Right lobe of liver (tissue), 6 donors: ENCODE measurements around the gene TTC7B. TPM values are rescaled to one million over a fixed set of nuclear protein-coding genes. Genes with fewer than 3 reads are reported as not detected.

Experiments used
- ATAC-seq, 4 donors: fragments of 200-7000 bp; cut with Tn5 transposase; one replicate each; pipeline ENCODE4 v1.9.1; 2020; ENCODE audit warnings: mild to moderate bottlenecking in 4 of 4, moderate library complexity in 4 of 4
- DNase-seq, 3 donors: peaks; one replicate each; pipeline ENCODE4 v3.0.0-alpha.2; 2020
- H3K27ac ChIP-seq, 3 donors: fragments of 200-600 bp; one replicate each; pipeline ENCODE4 v1.8.0; 2022
- H3K27me3 ChIP-seq, 2 donors: fragments of 200-600 bp; one replicate each; pipeline ENCODE4 v1.8.0; 2022
- H3K36me3 ChIP-seq, 4 donors: fragments of 200-600 bp; sonication (generic) in 1 of 4; one replicate each; pipeline versions ENCODE4 v1.5.1 to v1.8.0; 2017 to 2022; ENCODE audit warnings: control low read depth in 1 of 4
- H3K4me1 ChIP-seq, 4 donors: fragments of 200-600 bp; sonication (generic) in 1 of 4; one replicate each; pipeline versions ENCODE4 v1.5.1 to v1.8.0; 2017 to 2022; ENCODE audit warnings: control low read depth in 1 of 4
- H3K4me3 ChIP-seq, 3 donors: fragments of 200-600 bp; one replicate each; pipeline ENCODE4 v1.8.0; 2022
- H3K9me3 ChIP-seq, 4 donors: fragments of 200-600 bp; sonication (generic) in 1 of 4; one replicate each; pipeline versions ENCODE4 v1.5.1 to v1.8.0; 2017 to 2022; ENCODE audit warnings: control low read depth in 1 of 4
- CTCF ChIP-seq, 4 donors: fragments of 200-600 bp in 3 of 4; fragments of 450-650 bp in 1 of 4; IDR thresholded peaks; one replicate each; pipeline versions ENCODE4 v1.5.1 to v1.8.0; 2016 to 2022; ENCODE audit warnings: antibody characterized with exemption in 4 of 4, mild to moderate bottlenecking in 2 of 4
- POLR2A ChIP-seq: fragments of 450-650 bp; IDR thresholded peaks from one replicate; pipeline ENCODE4 v1.6.1; 2017; ENCODE audit warnings: antibody characterized with exemption, mild to moderate bottlenecking
- WGBS: methylation state at CpG from one replicate; pipeline ENCODE4 v1.1.6; 2018; ENCODE audit warnings: low coverage, low lambda C conversion rate; ENCODE audit not compliant: insufficient coverage; ENCODE audit errors: missing lambda C conversion rate; 5-methylcytosine and 5-hydroxymethylcytosine counted together
- intact Hi-C, 2 donors: fragments of 100-400 bp; cut with DNase I; formaldehyde crosslinking; loops; one replicate each; pipeline versions ENCODE4 v1.11.2 to v1.14.1; 2022
- total RNA-seq, 6 experiments: library from RNA; depleted of rRNA in 2 of 6; stranded (reverse); fragments of >200 nt in 2 of 6; fragmentation: NEBNext Ultra II Directional in 3 of 6; extraction: Animal tissue kit (Norgen Biotek cat#: 25700) in 3 of 6; gene quantifications; one replicate each; pipeline versions ENCODE4 v1.1.0 to v1.2.4, GENCODE V29; 2016 to 2023
- donor health status: DM: no; HTN: yes; CAD: no.
- donor health status: DM: no; HTN: no; CAD: no.
- donor health status: DM: no; HTN: no; CAD: no.
- donor health status: DM: no; HTN: yes; CAD: no.
- donor health status: DM: no; HTN: yes; CAD: no.

Gene TTC7B
- total RNA-seq, 6 experiments from 2014 or later = 18.4 to 56.1 (median 37.5) TPM

DNA sequence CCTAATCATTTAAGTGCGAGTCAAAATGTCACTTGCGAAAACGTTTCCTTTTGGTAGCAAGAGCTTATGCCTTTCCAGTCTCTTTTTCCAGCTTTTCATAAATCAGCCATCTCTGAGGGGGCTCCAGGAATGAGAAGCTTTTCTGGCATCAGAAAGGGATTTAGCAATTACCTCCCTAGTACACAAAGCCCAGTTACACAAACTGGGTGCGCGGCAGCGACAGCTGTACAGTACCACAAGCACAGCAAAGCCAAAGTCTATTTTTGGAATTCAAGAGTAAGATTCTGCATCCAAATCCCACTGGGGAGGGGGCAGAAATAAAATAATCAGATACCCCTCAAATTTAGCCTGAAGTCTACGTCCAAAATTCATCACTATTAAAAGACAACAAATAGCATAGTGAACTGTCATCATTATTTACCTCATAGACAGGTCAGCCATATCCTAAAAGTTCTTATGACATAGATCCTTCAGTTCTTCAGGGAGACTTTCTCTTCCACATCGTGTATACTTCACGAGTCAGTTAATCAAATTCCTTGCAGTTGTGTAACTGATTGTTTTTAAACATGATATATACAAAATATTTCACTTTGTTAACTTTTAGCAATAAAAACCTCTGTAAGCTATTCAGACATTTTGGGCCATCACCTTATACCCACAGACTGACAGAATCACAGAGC lies 150.8 kb downstream of the TTC7B start:
- Histone ChIP-seq H3K27ac (no peak overlapping the region), H3K27me3 (no peaks in the 10 kb centered on the region), H3K9me3 (no peaks in the 10 kb centered on the region), H3K36me3 (no peaks in the 10 kb centered on the region), H3K4me1 (no peaks in the 10 kb centered on the region), H3K4me3 (no peak overlapping the region)
- 90% methylated on average over 9 of the region's 9 CpGs for WGBS
- DNase-seq = no peak
- intact Hi-C loops = no loop called here
- ATAC-seq = no peak
- no peak for TF ChIP-seq CTCF (IDR thresholded peaks at IDR 0.05)
- TF ChIP-seq POLR2A = no peak

DNA sequence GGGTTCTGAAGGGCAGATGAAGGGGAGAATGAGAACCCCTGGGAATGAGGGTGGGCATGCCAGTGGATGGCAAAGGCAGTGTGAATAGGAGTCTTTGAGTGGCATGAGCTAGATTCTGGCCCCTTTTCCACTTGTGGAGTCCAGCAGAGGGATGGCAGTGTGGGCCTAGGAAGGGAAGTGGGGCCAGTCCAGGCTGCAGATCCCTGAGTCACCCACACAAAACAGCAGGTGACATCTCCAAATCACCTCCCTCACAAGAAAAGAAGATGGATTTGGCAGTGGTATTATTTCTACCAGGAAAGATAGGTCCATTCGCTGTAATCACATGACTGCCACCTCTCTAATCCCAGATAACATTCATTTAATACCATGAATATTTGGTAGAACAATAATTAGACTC lies 151.3 kb downstream of the TTC7B start:
- no peaks in the 10 kb centered on the region for H3K9me3 ChIP-seq
- H3K27me3 ChIP-seq = no peaks in the 10 kb centered on the region
- no peaks in the 10 kb centered on the region for H3K36me3 ChIP-seq
- no peak overlapping the region for H3K27ac ChIP-seq
- no peaks in the 10 kb centered on the region for H3K4me1 ChIP-seq
- 83% methylated on average over 1 of the region's 1 CpG for WGBS
- H3K4me3 ChIP-seq = no peak overlapping the region
- DNase-seq (no peak), ATAC-seq (no peak)
- intact Hi-C loops = no loop called here
- no peak for TF ChIP-seq POLR2A
- no peak for TF ChIP-seq CTCF (IDR thresholded peaks at IDR 0.05)

DNA sequence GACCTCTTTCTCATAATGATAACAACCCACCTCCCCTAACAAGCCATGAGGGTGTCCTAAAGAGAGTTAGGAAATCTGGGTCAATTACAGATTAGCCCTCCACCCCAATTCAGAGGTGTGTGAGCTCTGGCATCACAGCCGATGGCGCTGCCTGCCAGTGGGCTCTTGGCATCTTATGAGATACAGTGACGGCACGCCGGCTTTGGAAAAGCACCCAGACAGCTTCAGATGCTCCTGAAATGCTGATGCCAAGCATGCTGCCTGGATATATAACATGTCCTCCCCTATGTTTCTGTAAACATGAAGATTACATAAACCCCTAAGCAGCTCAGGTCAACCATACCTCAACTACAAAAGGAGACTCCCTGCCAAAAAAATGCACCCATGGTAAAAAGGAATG lies 152.6 kb downstream of the TTC7B start:
- no peak for ATAC-seq
- no peak overlapping the region for H3K27ac ChIP-seq
- WGBS = no CpG with 5 or more reads among the region's 5 CpGs
- H3K36me3 ChIP-seq = no peaks in the 10 kb centered on the region
- no peak for TF ChIP-seq POLR2A
- no peak for TF ChIP-seq CTCF (IDR thresholded peaks at IDR 0.05)
- intact Hi-C loops = no loop called here
- no peaks in the 10 kb centered on the region for H3K27me3 ChIP-seq
- H3K4me3 ChIP-seq = no peak overlapping the region
- no peaks in the 10 kb centered on the region for H3K4me1 ChIP-seq
- H3K9me3 ChIP-seq = no peaks in the 10 kb centered on the region
- DNase-seq = no peak

- no peak for ATAC-seq
- intact Hi-C loops = no loop called here
- TF ChIP-seq CTCF (IDR thresholded peaks at IDR 0.05) = no peak
- no peak for TF ChIP-seq POLR2A
- no peaks in the 10 kb centered on the region for H3K9me3 ChIP-seq
- H3K4me3 ChIP-seq = no peak overlapping the region
- H3K4me1 ChIP-seq = no peaks in the 10 kb centered on the region
- no peak for DNase-seq
- no peaks in the 10 kb centered on the region for H3K27me3 ChIP-seq
- 84% methylated on average over 4 of the region's 5 CpGs for WGBS
- no peaks in the 10 kb centered on the region for H3K36me3 ChIP-seq
- no peak overlapping the region for H3K27ac ChIP-seq
These were observed 153.1 kb downstream of the TTC7B start for GRCh38 chr14:90663140-90663539.

DNA sequence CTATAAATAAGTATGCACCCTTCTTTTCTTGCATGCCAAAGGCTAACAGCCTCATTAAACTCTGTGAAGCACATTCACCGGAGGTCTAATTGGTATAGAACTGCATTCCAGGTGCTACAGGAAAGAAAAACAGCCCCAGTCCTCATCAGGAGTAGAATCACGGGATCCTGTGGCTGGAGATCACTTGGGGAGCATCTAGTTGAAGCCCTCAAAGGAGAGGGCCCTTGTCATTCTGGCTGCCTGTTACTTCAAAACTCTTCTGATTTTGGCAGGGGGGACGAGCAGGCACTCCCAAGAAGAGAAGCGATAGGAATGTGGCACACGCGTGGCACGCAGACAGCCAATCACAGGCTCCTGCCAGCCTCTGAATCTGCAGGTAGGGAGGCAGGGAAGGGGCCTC lies 154.4 kb downstream of the TTC7B start:
- intact Hi-C loops = no loop called here
- DNase-seq (no peak), ATAC-seq (no peak)
- H3K4me3 ChIP-seq = no peak overlapping the region
- no peaks in the 10 kb centered on the region for H3K9me3 ChIP-seq
- peaks cover 0 to 13% (median 4%) of the 10 kb centered on the region in 4 donors for H3K36me3 ChIP-seq
- TF ChIP-seq CTCF (IDR thresholded peaks at IDR 0.05) (no peak), POLR2A (no peak)
- no peaks in the 10 kb centered on the region for H3K27me3 ChIP-seq
- H3K4me1 ChIP-seq = no peaks in the 10 kb centered on the region
- H3K27ac ChIP-seq = no peak overlapping the region
- WGBS = 92% methylated on average over 5 of the region's 7 CpGs
